Fibroblast of the conjunctiva (primary cell): ENCODE results near the gene AR.

Experiments
- DNase-seq: peaks from one replicate; pipeline ENCODE4 v3.0.0-alpha.2; 2010; ENCODE audit warnings: low read depth

The AR gene

DNA sequence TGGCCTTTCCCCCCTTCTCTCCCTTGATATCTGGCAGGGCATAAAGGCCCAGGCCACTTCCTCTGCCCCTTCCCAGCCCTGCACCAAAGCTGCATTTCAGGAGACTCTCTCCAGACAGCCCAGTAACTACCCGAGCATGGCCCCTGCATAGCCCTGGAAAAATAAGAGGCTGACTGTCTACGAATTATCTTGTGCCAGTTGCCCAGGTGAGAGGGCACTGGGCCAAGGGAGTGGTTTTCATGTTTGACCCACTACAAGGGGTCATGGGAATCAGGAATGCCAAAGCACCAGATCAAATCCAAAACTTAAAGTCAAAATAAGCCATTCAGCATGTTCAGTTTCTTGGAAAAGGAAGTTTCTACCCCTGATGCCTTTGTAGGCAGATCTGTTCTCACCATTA is 183.8 kb downstream of the AR start:
- DNase-seq, result no peak

DNA sequence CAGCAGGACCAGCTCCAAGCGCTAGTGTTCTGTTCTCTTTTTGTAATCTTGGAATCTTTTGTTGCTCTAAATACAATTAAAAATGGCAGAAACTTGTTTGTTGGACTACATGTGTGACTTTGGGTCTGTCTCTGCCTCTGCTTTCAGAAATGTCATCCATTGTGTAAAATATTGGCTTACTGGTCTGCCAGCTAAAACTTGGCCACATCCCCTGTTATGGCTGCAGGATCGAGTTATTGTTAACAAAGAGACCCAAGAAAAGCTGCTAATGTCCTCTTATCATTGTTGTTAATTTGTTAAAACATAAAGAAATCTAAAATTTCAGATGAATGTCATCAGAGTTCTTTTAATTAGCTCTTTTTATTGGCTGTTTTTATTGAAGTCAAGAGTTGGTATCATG is 186.5 kb downstream of the AR start:
- no peak for DNase-seq

DNA sequence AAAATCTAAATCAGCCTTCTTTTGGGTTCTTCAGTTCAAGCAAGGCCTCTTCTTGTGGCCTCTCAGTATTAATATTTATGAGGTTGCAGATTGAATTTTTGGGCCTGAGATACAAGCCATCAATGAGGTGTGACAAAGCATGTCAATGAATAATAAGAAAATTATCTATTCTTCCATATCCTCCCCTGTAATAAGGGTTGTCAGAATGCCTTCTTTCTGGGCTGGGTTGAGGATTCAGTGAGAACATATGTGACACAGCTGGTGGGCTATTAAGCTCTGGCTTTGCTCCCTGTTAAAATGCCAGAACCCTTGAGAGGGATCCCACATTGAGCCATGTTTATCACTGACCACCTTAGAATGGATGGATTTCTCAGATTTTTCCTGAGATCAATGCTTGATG is 187.2 kb downstream of the AR start:
- no peak for DNase-seq

- no peak for DNase-seq
Measured at GRCh38 chrX:67732864-67733263, 189.0 kb downstream of the AR start.

- no peak for DNase-seq
Measured at GRCh38 chrX:67734111-67734753, 190.4 kb downstream of the AR start.

GRCh38 chrX:67749536-67749935 is 205.7 kb downstream of the AR start:
- no peak for DNase-seq

DNA sequence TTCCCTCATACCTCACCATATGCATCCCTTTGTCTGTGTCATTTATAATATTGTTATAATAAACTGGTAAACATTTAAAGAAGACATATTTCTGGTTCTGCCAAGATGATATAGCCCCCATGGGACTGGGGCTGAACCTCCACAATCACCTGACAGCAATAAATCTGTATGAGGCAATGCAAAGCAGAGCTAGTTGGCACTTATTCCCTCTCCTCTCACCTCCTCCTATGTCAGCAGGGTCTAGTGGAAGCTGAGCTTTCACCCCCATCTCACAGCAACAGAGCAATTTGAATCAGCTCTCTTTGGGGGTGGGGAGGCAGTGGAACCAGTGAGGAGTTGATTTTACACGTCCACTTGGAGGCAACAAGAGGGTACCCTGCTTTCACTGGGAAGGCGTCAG is 206.9 kb downstream of the AR start:
- DNase-seq, result no peak

DNA sequence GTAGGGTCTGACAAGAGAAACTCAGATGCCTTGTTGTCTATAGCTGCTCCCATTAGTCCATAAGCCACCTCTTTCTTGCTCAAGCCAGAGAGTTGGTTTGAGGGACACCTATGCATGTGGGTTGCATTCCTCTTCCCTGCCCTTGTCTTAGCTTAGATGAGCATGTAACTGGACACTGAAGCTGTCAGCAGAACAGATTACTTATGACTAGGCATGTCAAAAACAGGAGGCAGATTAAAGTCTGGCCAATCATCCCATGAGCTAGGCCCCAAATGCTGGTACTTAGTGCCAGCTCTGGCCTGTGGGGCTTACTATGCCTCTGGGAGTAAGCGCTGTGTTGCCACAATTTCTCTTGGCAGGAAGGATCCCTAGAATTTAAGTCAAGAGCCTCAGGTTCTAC is 215.2 kb downstream of the AR start:
- no peak for DNase-seq

DNA sequence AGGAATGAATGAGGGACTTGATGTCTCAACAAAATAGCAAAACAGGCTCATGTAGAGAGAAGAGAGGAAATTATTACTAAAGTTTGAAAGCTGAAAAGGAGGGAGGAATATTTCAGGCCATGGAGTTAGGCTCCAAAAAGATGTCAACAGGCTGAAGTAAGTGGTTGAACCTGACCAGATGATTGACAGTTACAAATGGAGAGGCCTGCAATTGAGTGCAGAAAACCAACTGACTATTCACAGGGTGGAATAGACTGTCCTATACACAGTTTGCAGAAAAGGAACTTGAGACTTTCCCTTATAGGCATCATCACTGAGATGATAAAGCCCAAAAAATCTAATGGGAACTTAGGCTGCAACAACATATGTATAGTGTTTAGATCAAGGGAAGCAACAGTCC is 233.3 kb downstream of the AR start:
- no peak for DNase-seq

GRCh38 chrX:67779099-67779498 is 235.3 kb downstream of the AR start:
- no peak for DNase-seq
